Measurements from ENCODE around the gene CDC20B. TPM values are rescaled to one million over a fixed set of nuclear protein-coding genes. Genes with fewer than 3 reads are reported as not detected.

The CDC20B gene
- total RNA-seq, 1 experiment from 2014 or later: 0.26 TPM

- Histone ChIP-seq H2AFZ (ENCODE audit: low read length) (no peak overlapping the region), H3K9me3 (ENCODE audit: control insufficient read depth, low read depth, low read length) (no peaks in the 10 kb centered on the region), H3K79me2 (ENCODE audit: insufficient read depth, low read length) (no peaks in the 10 kb centered on the region), H3T11ph (ENCODE audit: low read length) (no peak overlapping the region), H3K4me2 (ENCODE audit: insufficient read depth, insufficient read length, low read length) (no peak overlapping the region), H2BK5ac (ENCODE audit: insufficient read length, low read length) (no peak overlapping the region), H3K4ac (ENCODE audit: low read depth, low read length) (no peak overlapping the region), H3K23ac (ENCODE audit: insufficient read length, low read depth, low read length) (no peak overlapping the region), H3K27me3 (ENCODE audit: insufficient read depth, low read length) (no peaks in the 10 kb centered on the region), H2BK120ac (ENCODE audit: low read depth, low read length, poor library complexity, severe bottlenecking) (no peak overlapping the region), H2BK12ac (ENCODE audit: insufficient read length, low read depth, low read length) (no peak overlapping the region), H3K14ac (ENCODE audit: insufficient read depth, low read length) (no peak overlapping the region), H3K79me1 (ENCODE audit: insufficient read depth, low read depth, low read length, poor library complexity, severe bottlenecking) (no peaks in the 10 kb centered on the region), H3K23me2 (ENCODE audit: insufficient read length, low read depth, low read length, poor library complexity, severe bottlenecking) (no peaks in the 10 kb centered on the region), H4K8ac (replicated peaks; ENCODE audit: insufficient read length, low read depth, low read length) (no peak overlapping the region), H3K56ac (ENCODE audit: insufficient read length, low read depth, low read length) (no peak overlapping the region), H3K27ac (ENCODE audit: insufficient read length, low read depth, low read length) (no peak overlapping the region), H2AK5ac (ENCODE audit: insufficient read length, low read length) (no peak overlapping the region), H3K9ac (ENCODE audit: extremely low read depth, insufficient read length, low read length) (no peak overlapping the region), H2BK15ac (ENCODE audit: low read depth, low read length) (no peak overlapping the region), H3K18ac (ENCODE audit: insufficient read length, low read depth, low read length) (no peak overlapping the region), H4K91ac (ENCODE audit: insufficient read length, low read depth, low read length) (no peak overlapping the region), H4K20me1 (ENCODE audit: control insufficient read depth, insufficient read depth, insufficient read length) (no peaks in the 10 kb centered on the region), H4K5ac (ENCODE audit: insufficient read length, low read depth, low read length) (no peak overlapping the region), H3K4me1 (ENCODE audit: insufficient read depth, low read length) (no peaks in the 10 kb centered on the region), H2BK20ac (ENCODE audit: low read depth, low read length, poor library complexity, severe bottlenecking) (no peak overlapping the region)
- no peak for DNase-seq
- no peak for TF ChIP-seq CTCF (conservative IDR thresholded peaks at IDR 0.05)
- Mint-ChIP-seq H3K4me3 (no peak overlapping the region), H3K27ac (no peak overlapping the region), H3K27me3 (ENCODE audit: low read depth) (no peaks in the 10 kb centered on the region; the same call in 1 of the 2 replicates), H3K4me1 (no peaks in the 10 kb centered on the region), H3K36me3 (ENCODE audit: insufficient read depth in 1 of 3, low read depth in 3 of 3) (peaks cover 0 to 6% (median 5%) of the 10 kb centered on the region in 3 experiments; a peak in 3 of 7 replicates), H3K9me3 (peaks cover 0 to 18% of the 10 kb centered on the region in 2 experiments; a peak in 4 of 5 replicates)
- WGBS (ENCODE audit: extremely low coverage, insufficient read length, low lambda C conversion rate): no CpG with 5 or more reads among the region's 3 CpGs
These were observed 108.5 kb downstream of the CDC20B start for GRCh38 chr5:55064523-55064922.
